NCI-H345 (cell line): Measurements from ENCODE around the gene SLC26A4.

Experiments
- DNase-seq: peaks from one replicate; lab custom pipeline; 2025; lab: John Stamatoyannopoulos, UW

The SLC26A4 gene

DNA sequence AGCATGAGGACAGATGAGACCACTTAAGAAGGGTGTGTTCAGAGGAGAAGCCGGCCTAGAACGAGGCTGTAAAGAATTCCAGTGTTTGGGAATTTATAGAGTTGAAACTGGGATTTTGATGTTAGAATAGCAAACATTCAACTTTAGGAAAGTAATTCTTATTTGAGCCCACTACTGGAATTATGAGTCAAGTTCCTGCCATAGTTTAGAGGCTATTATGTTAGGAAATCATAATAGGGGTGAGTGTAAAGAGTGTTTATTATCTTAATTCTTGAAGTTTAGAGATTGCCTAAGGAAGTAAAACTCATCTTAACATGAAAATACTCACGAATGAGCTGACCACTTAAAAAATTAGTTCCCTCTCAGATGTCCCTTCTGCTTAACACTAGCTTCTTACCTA is 85.4 kb downstream of the SLC26A4 start:
- DNase-seq = no peak

- DNase-seq = no peak
Observed at GRCh38 chr7:107751113-107751512, 90.5 kb downstream of the SLC26A4 start.

GRCh38 chr7:107754642-107755041 is 94.0 kb downstream of the SLC26A4 start:
- DNase-seq = no peak

- no peak for DNase-seq
Observed at GRCh38 chr7:107758667-107759066, 98.0 kb downstream of the SLC26A4 start.

DNA sequence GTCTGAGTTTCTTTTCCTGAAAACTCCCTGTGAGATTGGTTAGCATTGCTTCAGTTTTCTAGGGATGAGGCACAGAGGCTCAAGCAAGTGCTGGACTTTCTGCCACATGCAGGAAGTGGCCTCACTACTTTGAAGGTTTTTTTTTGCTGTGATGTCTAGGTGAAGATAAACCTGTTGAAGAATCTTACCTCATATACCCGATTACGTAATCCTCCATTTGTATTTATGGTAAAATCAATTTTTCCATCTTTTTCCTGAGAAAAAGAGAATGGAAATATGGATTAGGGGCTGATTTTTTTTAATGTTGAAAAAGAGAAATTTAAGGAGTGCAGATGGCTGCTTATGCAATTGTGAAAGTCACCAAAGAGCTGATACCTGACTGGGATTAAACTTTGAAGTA is 106.8 kb downstream of the SLC26A4 start:
- DNase-seq = no peak
